ENCODE measurements around the gene C1QBP.
"Not testable (repeated sequence)": the region's sequence is repeated elsewhere in the genome, so short reads cannot be mapped to it uniquely, and the experiment has no call there.

Gene C1QBP

GRCh38 chr17:5431949-5432556 is 6.9 kb downstream of the C1QBP start:
- no peak for DNase-seq (ENCODE audit: low spot score)

GRCh38 chr17:5431234-5431633 is 7.7 kb downstream of the C1QBP start:
- not testable (repeated sequence) for DNase-seq (ENCODE audit: low spot score)

- no peak for DNase-seq (ENCODE audit: low spot score)
Observed at GRCh38 chr17:5430413-5430999, 8.4 kb downstream of the C1QBP start.

GRCh38 chr17:5429191-5429887 is 9.6 kb downstream of the C1QBP start:
- DNase-seq (ENCODE audit: low spot score), result no peak

GRCh38 chr17:5425826-5426225 is 13.1 kb downstream of the C1QBP start:
- DNase-seq (ENCODE audit: low spot score), result no peak

- no peak for DNase-seq (ENCODE audit: low spot score)
Observed at GRCh38 chr17:5424909-5425308, 14.0 kb downstream of the C1QBP start.

- DNase-seq (ENCODE audit: low spot score), result no peak
Observed at GRCh38 chr17:5422505-5422904, 16.4 kb downstream of the C1QBP start.

- DNase-seq (ENCODE audit: low spot score), result peak; percentile 87
Observed at GRCh38 chr17:5419959-5420653, 18.8 kb downstream of the C1QBP start, which contains the start of gene RPAIN. RPAIN (plus strand) TSS chr17:5420182; CDS start chr17:5420211, 29 bp downstream.

- DNase-seq (ENCODE audit: low spot score), result peak; percentile 99
Observed at GRCh38 chr17:5419356-5419958, 19.5 kb downstream of the C1QBP start, which contains the start of gene NUP88. NUP88 (minus strand) TSS chr17:5419662; CDS start chr17:5419650, 12 bp downstream.

- DNase-seq (ENCODE audit: low spot score), result peak; percentile 20
Observed at GRCh38 chr17:5418858-5419355, 20.0 kb downstream of the C1QBP start.

GRCh38 chr17:5416901-5417300 is 22.1 kb downstream of the C1QBP start:
- no peak for DNase-seq (ENCODE audit: low spot score)

GRCh38 chr17:5413682-5414081 is 25.3 kb downstream of the C1QBP start:
- DNase-seq (ENCODE audit: low spot score), result no peak

GRCh38 chr17:5410594-5411272 is 28.2 kb downstream of the C1QBP start:
- no peak for DNase-seq (ENCODE audit: low spot score)

- no peak for DNase-seq (ENCODE audit: low spot score)
Observed at GRCh38 chr17:5408186-5408585, 30.8 kb downstream of the C1QBP start.

GRCh38 chr17:5405400-5405799 is 33.6 kb downstream of the C1QBP start:
- no peak for DNase-seq (ENCODE audit: low spot score)

GRCh38 chr17:5399767-5400166 is 39.2 kb downstream of the C1QBP start:
- no peak for DNase-seq (ENCODE audit: low spot score)

GRCh38 chr17:5396612-5397011 is 42.3 kb downstream of the C1QBP start:
- no peak for DNase-seq (ENCODE audit: low spot score)

GRCh38 chr17:5391678-5392077 is 47.3 kb downstream of the C1QBP start:
- no peak for DNase-seq (ENCODE audit: low spot score)

Measured in iPS-NIHi11 (cell line).